Gastrocnemius medialis (tissue), 4 donors: Measurements from ENCODE around the gene C10orf71.

Source experiments
- CTCF ChIP-seq, 5 experiments: fragments of 450-650 bp in 3 of 5; fragments of 200-600 bp in 2 of 5; sonication (generic) in 2 of 5; IDR thresholded peaks in 4 of 5; conservative IDR thresholded peaks in 1 of 5; 1 replicate in 4 of 5; 2 replicates in 1 of 5; pipeline ENCODE4 v1.5.1; 2016 to 2019; ENCODE audit warnings: antibody characterized with exemption in 5 of 5, mild to moderate bottlenecking in 3 of 5, moderate library complexity in 3 of 5
- POLR2A ChIP-seq, 2 donors: fragments of 450-650 bp; IDR thresholded peaks; one replicate each; pipeline ENCODE4 v1.6.1; 2017; ENCODE audit warnings: antibody characterized with exemption in 2 of 2, mild to moderate bottlenecking in 2 of 2, moderate library complexity in 2 of 2

- no peak for TF ChIP-seq CTCF (IDR thresholded peaks at IDR 0.05 in 4 of 5, conservative IDR thresholded peaks at IDR 0.05 in 1 of 5)
- no peak for TF ChIP-seq POLR2A (IDR thresholded peaks at IDR 0.05)
Measured at GRCh38 chr10:49323171-49323895, 24.4 kb downstream of the C10orf71 start.
